HG03575 (cell line): ENCODE data around the gene KRTAP6-1.

ENCODE experiments used
- ATAC-seq: cut with Tn5 transposase; IDR thresholded peaks from one replicate; pipeline ENCODE4 v1.9.1; 2021; ENCODE audit not compliant: unreplicated experiment, insufficient number of reproducible peaks, low FRiP score; ENCODE audit errors: extremely low read depth

The KRTAP6-1 gene

GRCh38 chr21:30582870-30583269 is 30.9 kb downstream of the KRTAP6-1 start:
- no peak for ATAC-seq

DNA sequence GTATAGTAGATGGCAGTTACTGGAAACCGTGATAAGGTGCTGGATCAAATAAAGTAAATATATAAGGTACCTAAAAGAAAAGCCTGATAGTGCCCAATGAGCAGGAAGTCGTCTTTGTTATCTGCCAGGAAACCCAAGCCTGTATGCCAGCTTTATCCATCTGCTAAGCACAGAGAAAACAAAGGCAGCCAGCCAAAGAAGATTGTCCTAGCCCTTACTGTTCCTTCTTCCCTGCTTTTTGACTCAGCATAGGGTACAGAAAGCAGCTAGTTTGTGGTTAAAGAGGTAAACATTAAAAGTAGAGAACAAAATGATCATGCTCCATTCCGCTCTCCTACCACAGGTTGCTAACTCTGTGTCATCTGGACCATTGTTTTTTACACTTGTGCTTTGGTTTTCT is 33.6 kb downstream of the KRTAP6-1 start:
- ATAC-seq = no peak

- no peak for ATAC-seq
These were observed 34.4 kb downstream of the KRTAP6-1 start for GRCh38 chr21:30579346-30579745.

DNA sequence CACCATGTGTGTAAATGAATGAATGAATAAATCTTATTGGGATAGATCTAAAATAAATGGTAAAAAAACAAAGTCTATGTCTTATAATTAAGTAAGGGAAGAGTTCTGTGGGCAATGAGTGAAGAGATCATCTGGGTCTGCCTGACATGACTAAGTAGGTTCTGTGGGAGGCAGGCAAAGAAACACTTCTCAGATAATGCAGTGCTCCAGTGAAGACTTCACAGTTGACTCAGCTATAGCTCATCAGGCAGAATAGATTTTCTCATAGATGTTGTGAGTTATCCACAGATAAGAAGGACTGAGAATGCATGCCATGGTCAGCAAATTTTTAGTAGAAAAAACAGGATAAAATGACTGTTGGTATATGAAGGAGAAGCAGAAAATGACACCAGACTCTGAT is 36.0 kb downstream of the KRTAP6-1 start:
- ATAC-seq = no peak

DNA sequence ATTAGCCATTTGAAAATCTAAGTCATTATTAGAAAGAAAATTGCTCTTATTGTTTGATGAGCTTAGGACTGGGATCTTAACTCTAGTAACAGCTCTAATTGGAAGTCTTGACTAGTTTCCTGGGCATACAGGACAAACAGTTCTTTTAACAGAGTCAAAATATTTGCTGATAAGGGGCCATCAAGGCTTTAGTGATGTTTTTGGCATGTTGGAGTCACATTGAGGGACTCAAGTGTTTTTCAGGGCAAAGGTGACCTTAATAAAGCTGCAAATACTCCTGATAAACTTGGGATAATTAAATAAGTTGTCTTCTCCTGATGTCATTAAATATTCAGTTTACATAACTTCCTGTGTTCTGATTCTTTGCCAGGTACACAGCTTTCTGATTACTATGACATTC is 46.1 kb downstream of the KRTAP6-1 start:
- no peak for ATAC-seq

DNA sequence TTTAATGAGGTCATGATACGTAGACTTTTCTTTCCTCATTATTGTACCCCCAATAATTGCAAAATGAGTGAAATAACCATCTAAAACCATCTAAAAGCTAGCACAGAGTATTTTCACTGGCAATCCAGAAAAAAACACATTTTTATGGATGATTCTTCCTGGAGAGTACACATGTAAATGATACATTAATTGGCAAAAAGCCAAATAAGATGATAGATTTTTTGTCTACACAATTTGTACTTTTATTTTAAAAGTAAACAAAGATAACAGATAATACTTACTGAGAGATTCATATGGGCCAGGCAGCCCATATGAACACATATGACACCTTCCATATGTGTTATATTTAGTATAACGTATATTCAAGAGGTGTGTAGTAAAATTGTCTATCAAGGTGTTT is 50.1 kb downstream of the KRTAP6-1 start:
- ATAC-seq = no peak
